Prostate gland (tissue), 2 donors: ENCODE data around the gene TTYH2.

Experiments used
- CTCF ChIP-seq, 4 experiments: fragments of 200-600 bp in 2 of 4; fragments of 450-650 bp in 2 of 4; sonication (generic) in 2 of 4; IDR thresholded peaks; 1 replicate in 3 of 4; 2 replicates in 1 of 4; pipeline ENCODE4 v1.5.1; 2016 to 2019; ENCODE audit warnings: antibody characterized with exemption in 4 of 4, mild to moderate bottlenecking in 2 of 4, moderate library complexity in 2 of 4
- POLR2AphosphoS5 ChIP-seq: sonication (generic); formaldehyde crosslinking; IDR thresholded peaks from one replicate; pipeline ENCODE4 v1.6.1; 2017; ENCODE audit warnings: antibody characterized with exemption

GRCh38 chr17:74224959-74225725 is 11.8 kb downstream of the TTYH2 start:
- TF ChIP-seq CTCF (IDR thresholded peaks at IDR 0.05) (no peak), POLR2AphosphoS5 (no peak)
